NT2/D1 (cell line): ENCODE results near the gene LSP1.

Source experiments
- DNase-seq: peaks from one replicate; pipeline ENCODE4 v3.0.0-alpha.2; 2011; ENCODE audit warnings: low read depth, low spot score
- H3K27me3 ChIP-seq: 2 replicates; pipeline ENCODE4 v1.6.0; 2011; ENCODE audit warnings: mild to moderate bottlenecking; ENCODE audit not compliant: insufficient read length, insufficient read depth
- H3K36me3 ChIP-seq: 2 replicates; pipeline ENCODE4 v1.6.1; 2011; ENCODE audit warnings: mild to moderate bottlenecking, low read length, mixed read lengths; ENCODE audit not compliant: insufficient read depth, insufficient read length
- H3K4me1 ChIP-seq: 2 replicates; pipeline ENCODE4 v1.5.1; 2011; ENCODE audit not compliant: insufficient read depth, insufficient read length
- H3K4me3 ChIP-seq: 2 replicates; pipeline ENCODE4 v1.5.1; 2011; ENCODE audit warnings: low read depth; ENCODE audit not compliant: insufficient read length
- H3K9ac ChIP-seq: 2 replicates; pipeline ENCODE4 v1.6.0; 2011; ENCODE audit warnings: low read depth; ENCODE audit not compliant: insufficient read length
- H3K9me3 ChIP-seq: 2 replicates; pipeline ENCODE4 v1.5.1; 2011; ENCODE audit warnings: mild to moderate bottlenecking, low read length; ENCODE audit not compliant: insufficient read depth
- SUZ12 ChIP-seq: IDR thresholded peaks from 2 replicates; pipeline ENCODE4 v1.6.1; 2011; ENCODE audit not compliant: insufficient read length, insufficient read depth; ENCODE audit errors: extremely low read depth
- YY1 ChIP-seq: IDR thresholded peaks from 2 replicates; pipeline ENCODE4 v1.6.1; 2011; ENCODE audit not compliant: insufficient read length, insufficient read depth
- ZNF274 ChIP-seq: IDR thresholded peaks from 2 replicates; pipeline ENCODE4 v1.6.1; 2011; ENCODE audit warnings: mild to moderate bottlenecking, low read depth, low read length

The LSP1 gene

GRCh38 chr11:1892116-1892515 is 39.2 kb downstream of the LSP1 start:
- no peaks in the 10 kb centered on the region for H3K4me1 ChIP-seq
- no peak for TF ChIP-seq YY1
- no peaks in the 10 kb centered on the region for H3K9me3 ChIP-seq
- no peaks in the 10 kb centered on the region for H3K36me3 ChIP-seq
- H3K4me3 ChIP-seq, result no peak overlapping the region
- DNase-seq, result no peak
- H3K27me3 ChIP-seq, result peaks cover 13% of the 10 kb centered on the region
- H3K9ac ChIP-seq, result no peak overlapping the region

- no peak for TF ChIP-seq YY1
- no peak for TF ChIP-seq SUZ12
- TF ChIP-seq ZNF274, result no peak
- no peak overlapping the region for H3K9ac ChIP-seq
- peaks cover 13% of the 10 kb centered on the region for H3K27me3 ChIP-seq
- DNase-seq, result no peak
- H3K4me1 ChIP-seq, result no peaks in the 10 kb centered on the region
- no peaks in the 10 kb centered on the region for H3K36me3 ChIP-seq
- no peak overlapping the region for H3K4me3 ChIP-seq
- H3K9me3 ChIP-seq, result no peaks in the 10 kb centered on the region
These were observed 39.7 kb downstream of the LSP1 start for GRCh38 chr11:1892558-1892957.

- Histone ChIP-seq H3K9ac (no peak overlapping the region), H3K36me3 (no peaks in the 10 kb centered on the region), H3K9me3 (no peaks in the 10 kb centered on the region), H3K4me3 (no peak overlapping the region), H3K27me3 (peaks cover 8% of the 10 kb centered on the region), H3K4me1 (no peaks in the 10 kb centered on the region)
- TF ChIP-seq SUZ12 (no peak), YY1 (no peak), ZNF274 (no peak)
- no peak for DNase-seq
These were observed 40.9 kb downstream of the LSP1 start for GRCh38 chr11:1893581-1894359.

DNA sequence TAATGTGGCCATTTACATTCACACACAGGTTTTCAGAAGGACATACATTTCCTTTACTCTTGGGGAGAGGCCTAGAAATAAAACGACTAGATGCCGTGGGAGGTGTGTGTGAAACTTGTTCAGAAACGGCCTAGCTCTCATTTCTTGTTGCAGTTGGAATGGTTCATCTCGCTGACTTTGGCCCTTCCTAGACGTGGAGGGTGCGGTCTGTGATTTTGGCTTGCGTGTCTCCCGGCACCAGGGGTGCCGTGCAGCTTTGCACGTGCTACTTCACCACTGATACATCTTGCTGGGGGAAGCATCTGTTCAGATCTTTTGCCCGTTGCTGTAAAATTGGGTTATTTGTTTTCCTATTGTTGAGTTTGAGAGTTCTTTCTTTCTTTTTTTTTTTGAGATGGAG is 41.9 kb downstream of the LSP1 start:
- no peak for DNase-seq
- TF ChIP-seq SUZ12 (no peak), YY1 (no peak), ZNF274 (no peak)
- H3K4me1 ChIP-seq, result no peaks in the 10 kb centered on the region
- peaks cover 8% of the 10 kb centered on the region for H3K27me3 ChIP-seq
- no peaks in the 10 kb centered on the region for H3K9me3 ChIP-seq
- no peaks in the 10 kb centered on the region for H3K36me3 ChIP-seq
- H3K4me3 ChIP-seq, result no peak overlapping the region
- H3K9ac ChIP-seq, result no peak overlapping the region

GRCh38 chr11:1896468-1896867 is 43.6 kb downstream of the LSP1 start:
- H3K4me3 ChIP-seq, result no peak overlapping the region
- DNase-seq, result no peak
- no peak overlapping the region for H3K9ac ChIP-seq
- no peaks in the 10 kb centered on the region for H3K4me1 ChIP-seq
- no peak for TF ChIP-seq YY1
- no peak for TF ChIP-seq SUZ12
- no peak for TF ChIP-seq ZNF274
- no peaks in the 10 kb centered on the region for H3K36me3 ChIP-seq
- peaks cover 8% of the 10 kb centered on the region for H3K27me3 ChIP-seq
- no peaks in the 10 kb centered on the region for H3K9me3 ChIP-seq

DNA sequence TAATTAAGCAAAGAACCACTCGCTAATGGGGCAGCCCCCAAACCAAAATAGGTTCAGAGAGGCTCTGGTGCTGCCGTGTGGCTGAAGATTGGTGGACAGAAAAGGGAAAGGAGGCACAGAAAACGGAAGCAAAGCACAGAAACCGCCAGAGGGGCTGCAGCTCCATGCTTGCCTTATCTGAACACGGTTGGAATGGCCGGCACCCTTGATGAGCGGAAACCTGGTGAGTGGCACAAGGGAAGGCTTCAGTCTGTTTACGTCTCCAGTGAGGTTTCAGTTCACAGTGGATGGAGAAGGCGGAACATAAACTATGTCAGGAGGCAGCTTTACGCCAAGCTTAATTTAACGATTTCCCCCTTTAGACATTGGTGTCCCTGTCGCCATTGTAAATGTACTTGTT is 44.0 kb downstream of the LSP1 start:
- no peaks in the 10 kb centered on the region for H3K9me3 ChIP-seq
- no peak for DNase-seq
- H3K27me3 ChIP-seq, result peaks cover 8% of the 10 kb centered on the region
- no peaks in the 10 kb centered on the region for H3K36me3 ChIP-seq
- no peak overlapping the region for H3K9ac ChIP-seq
- H3K4me3 ChIP-seq, result no peak overlapping the region
- H3K4me1 ChIP-seq, result no peaks in the 10 kb centered on the region
- TF ChIP-seq YY1 (no peak), SUZ12 (no peak), ZNF274 (no peak)

DNA sequence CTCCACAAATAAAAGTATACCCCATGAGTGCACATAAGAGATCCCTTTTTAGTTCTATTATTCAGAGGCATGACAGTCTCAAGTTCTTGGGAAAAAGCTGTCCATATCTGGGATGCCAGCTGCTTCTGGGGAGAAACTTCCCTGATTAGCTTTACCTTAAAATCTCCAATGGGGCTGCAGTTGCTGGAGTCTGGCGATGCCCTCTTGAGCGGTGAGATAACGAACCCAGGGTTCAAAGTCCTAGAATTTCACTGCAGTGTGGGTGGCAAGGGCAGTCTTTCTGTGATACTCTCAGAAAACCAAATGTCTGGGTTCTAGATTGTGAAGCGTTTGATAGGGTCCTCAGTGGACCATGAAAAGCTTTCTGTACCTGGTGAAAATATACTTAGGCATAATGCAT is 46.2 kb downstream of the LSP1 start:
- no peaks in the 10 kb centered on the region for H3K4me1 ChIP-seq
- H3K36me3 ChIP-seq, result no peaks in the 10 kb centered on the region
- H3K9ac ChIP-seq, result no peak overlapping the region
- DNase-seq, result no peak
- no peaks in the 10 kb centered on the region for H3K27me3 ChIP-seq
- H3K4me3 ChIP-seq, result no peak overlapping the region
- TF ChIP-seq SUZ12 (no peak), ZNF274 (no peak), YY1 (no peak)
- H3K9me3 ChIP-seq, result no peaks in the 10 kb centered on the region

- H3K4me1 ChIP-seq, result no peaks in the 10 kb centered on the region
- no peak overlapping the region for H3K9ac ChIP-seq
- no peak overlapping the region for H3K4me3 ChIP-seq
- TF ChIP-seq ZNF274, result no peak
- TF ChIP-seq YY1, result no peak
- TF ChIP-seq SUZ12, result no peak
- H3K9me3 ChIP-seq, result no peaks in the 10 kb centered on the region
- no peaks in the 10 kb centered on the region for H3K36me3 ChIP-seq
- no peaks in the 10 kb centered on the region for H3K27me3 ChIP-seq
- DNase-seq, result no peak
These were observed 46.8 kb downstream of the LSP1 start for GRCh38 chr11:1899686-1900085.
